ENCODE data around the gene ROBO4. TPM values are rescaled to one million over a fixed set of nuclear protein-coding genes. Genes with fewer than 3 reads are reported as not detected.

The ROBO4 gene
- total and polyA plus RNA-seq, 2 experiments from 2014 or later: 0.53 to 1.3 TPM

GRCh38 chr11:124869856-124870387 lies 27.7 kb downstream of the ROBO4 start:
- Histone ChIP-seq H3K9ac (no peak overlapping the region), H3K9me3 (ENCODE audit: low read depth) (no peaks in the 10 kb centered on the region), H3K79me2 (ENCODE audit: insufficient read depth) (no peaks in the 10 kb centered on the region), H2AFZ (no peak overlapping the region), H3K9me2 (ENCODE audit: insufficient read depth) (no peaks in the 10 kb centered on the region), H4K20me1 (ENCODE audit: insufficient read depth) (no peaks in the 10 kb centered on the region), H3K4me3 (no peak overlapping the region), H3K27ac (no peak overlapping the region), H3K4me1 (ENCODE audit: insufficient read depth) (0 out of 2 replicates have a peak, but pooled peaks cover 4% of the 10 kb centered on the region), H3K36me3 (ENCODE audit: low read depth) (no peaks in the 10 kb centered on the region), H3K4me2 (ENCODE audit: unreplicated experiment) (no peak overlapping the region), H3F3A (ENCODE audit: insufficient read depth) (no peaks in the 10 kb centered on the region), H3K27me3 (replicated peaks; ENCODE audit: insufficient read depth) (peaks cover 73% of the 10 kb centered on the region)
- WGBS, 2 experiments (ENCODE audit: low coverage in 1 of 2, low lambda C conversion rate in 2 of 2, missing lambda C conversion rate in 2 of 2): 39 to 41% methylated on average over 14 of the region's 14 CpGs
- in situ Hi-C loops (cut with MboI): loop anchor here (25.0 kb wide), 1 partner anchor 458 kb away; the partner anchor contains the start of gene OR8B4
- TF ChIP-seq EZH2 (IDR thresholded peaks at IDR 0.05; ENCODE audit: insufficient read depth, poor library complexity, severe bottlenecking) (peak; percentile 48), EZH2phosphoT487 (IDR thresholded peaks at IDR 0.05; ENCODE audit: insufficient read depth, low read depth) (no peak)
- no peak for DNase-seq

- Histone ChIP-seq H3K9me3 (ENCODE audit: low read depth) (no peaks in the 10 kb centered on the region), H3K36me3 (ENCODE audit: low read depth) (no peaks in the 10 kb centered on the region), H3K4me2 (ENCODE audit: unreplicated experiment) (no peak overlapping the region), H3K27ac (no peak overlapping the region), H2AFZ (no peak overlapping the region), H3K4me1 (ENCODE audit: insufficient read depth) (0 out of 2 replicates have a peak, but pooled peaks cover 4% of the 10 kb centered on the region), H3F3A (ENCODE audit: insufficient read depth) (no peaks in the 10 kb centered on the region), H3K4me3 (no peak overlapping the region), H3K27me3 (replicated peaks; ENCODE audit: insufficient read depth) (peaks cover 79% of the 10 kb centered on the region), H3K79me2 (ENCODE audit: insufficient read depth) (no peaks in the 10 kb centered on the region), H4K20me1 (ENCODE audit: insufficient read depth) (no peaks in the 10 kb centered on the region), H3K9me2 (ENCODE audit: insufficient read depth) (no peaks in the 10 kb centered on the region), H3K9ac (no peak overlapping the region)
- in situ Hi-C loops (cut with MboI): loop anchor here (25.0 kb wide), 1 partner anchor 457 kb away; the partner anchor contains the start of gene OR8B4
- no peak for TF ChIP-seq EZH2phosphoT487 (IDR thresholded peaks at IDR 0.05; ENCODE audit: insufficient read depth, low read depth)
- TF ChIP-seq EZH2 (IDR thresholded peaks at IDR 0.05; ENCODE audit: insufficient read depth, poor library complexity, severe bottlenecking): no peak
- WGBS, 2 experiments (ENCODE audit: low coverage in 1 of 2, low lambda C conversion rate in 2 of 2, missing lambda C conversion rate in 2 of 2): 2 to 4% methylated on average over 16 of the region's 16 CpGs
- DNase-seq: no peak
Observed at GRCh38 chr11:124869331-124869730, 28.3 kb downstream of the ROBO4 start.

GRCh38 chr11:124868331-124869274 lies 29.1 kb downstream of the ROBO4 start:
- Histone ChIP-seq H3K4me1 (ENCODE audit: insufficient read depth) (0 out of 2 replicates have a peak, but pooled peaks cover 4% of the 10 kb centered on the region), H3K4me2 (ENCODE audit: unreplicated experiment) (no peak overlapping the region), H2AFZ (no peak overlapping the region), H3K27me3 (replicated peaks; ENCODE audit: insufficient read depth) (peaks cover 87% of the 10 kb centered on the region), H3K9me2 (ENCODE audit: insufficient read depth) (no peaks in the 10 kb centered on the region), H3K9ac (no peak overlapping the region), H3K36me3 (ENCODE audit: low read depth) (no peaks in the 10 kb centered on the region), H3K79me2 (ENCODE audit: insufficient read depth) (no peaks in the 10 kb centered on the region), H3K9me3 (ENCODE audit: low read depth) (no peaks in the 10 kb centered on the region), H4K20me1 (ENCODE audit: insufficient read depth) (no peaks in the 10 kb centered on the region), H3F3A (ENCODE audit: insufficient read depth) (no peaks in the 10 kb centered on the region), H3K4me3 (no peak overlapping the region), H3K27ac (no peak overlapping the region)
- WGBS, 2 experiments (ENCODE audit: low coverage in 1 of 2, low lambda C conversion rate in 2 of 2, missing lambda C conversion rate in 2 of 2): 11% methylated on average over 47 to 62 of the region's 63 CpGs
- no peak for DNase-seq
- TF ChIP-seq EZH2phosphoT487 (IDR thresholded peaks at IDR 0.05; ENCODE audit: insufficient read depth, low read depth) (no peak), EZH2 (IDR thresholded peaks at IDR 0.05; ENCODE audit: insufficient read depth, poor library complexity, severe bottlenecking) (peak; percentile 80)
- in situ Hi-C loops (cut with MboI): loop anchor here (25.0 kb wide), 1 partner anchor 456 kb away; the partner anchor contains the start of gene OR8B4

GRCh38 chr11:124867700-124868099 lies 30.0 kb downstream of the ROBO4 start:
- no peaks in the 10 kb centered on the region for H4K20me1 ChIP-seq (ENCODE audit: insufficient read depth)
- no peak overlapping the region for H2AFZ ChIP-seq
- no peak overlapping the region for H3K9ac ChIP-seq
- peak; percentile 60 for DNase-seq
- in situ Hi-C loops (cut with MboI): loop anchor here (25.0 kb wide), 1 partner anchor 455 kb away; the partner anchor contains the start of gene OR8B4
- H3K4me1 ChIP-seq (ENCODE audit: insufficient read depth): 0 out of 2 replicates have a peak, but pooled peaks cover 10% of the 10 kb centered on the region
- H3K4me3 ChIP-seq: no peak overlapping the region
- no peaks in the 10 kb centered on the region for H3K79me2 ChIP-seq (ENCODE audit: insufficient read depth)
- no peaks in the 10 kb centered on the region for H3K9me2 ChIP-seq (ENCODE audit: insufficient read depth)
- H3K4me2 ChIP-seq (ENCODE audit: unreplicated experiment): no peak overlapping the region
- no peaks in the 10 kb centered on the region for H3K9me3 ChIP-seq (ENCODE audit: low read depth)
- 6 to 8% methylated on average over 6 to 8 of the region's 8 CpGs for WGBS, 2 experiments (ENCODE audit: low coverage in 1 of 2, low lambda C conversion rate in 2 of 2, missing lambda C conversion rate in 2 of 2)
- H3K27me3 ChIP-seq (replicated peaks; ENCODE audit: insufficient read depth): peaks cover 93% of the 10 kb centered on the region
- H3K27ac ChIP-seq: no peak overlapping the region
- H3K36me3 ChIP-seq (ENCODE audit: low read depth): no peaks in the 10 kb centered on the region
- no peak for TF ChIP-seq EZH2phosphoT487 (IDR thresholded peaks at IDR 0.05; ENCODE audit: insufficient read depth, low read depth)
- no peaks in the 10 kb centered on the region for H3F3A ChIP-seq (ENCODE audit: insufficient read depth)
